SK-MEL-5 (cell line): Measurements from ENCODE around the gene MATCAP1. TPM values are rescaled to one million over a fixed set of nuclear protein-coding genes. Genes with fewer than 3 reads are reported as not detected.

ENCODE experiments used
- DNase-seq: peaks from one replicate; pipeline ENCODE4 v3.0.0-alpha.2; 2016; ENCODE audit warnings: low read depth, low spot score
- in situ Hi-C: cut with HindIII; loops from 2 replicates; pipeline ENCODE4 v1.10.0; 2016; ENCODE audit warnings: low sequenced_read_pairs, high pct_unique_total_duplicates, low pct_unique_long_range_greater_than_20kb
- total RNA-seq: library from RNA; depleted of rRNA; stranded (reverse); fragments of >200 nt; shearing (Covaris generic); gene quantifications from 2 replicates; pipeline ENCODE4 v1.2.3, GENCODE V29; 2014

Gene MATCAP1
- total RNA-seq, 1 experiment from 2014 or later = 4.4 TPM

DNA sequence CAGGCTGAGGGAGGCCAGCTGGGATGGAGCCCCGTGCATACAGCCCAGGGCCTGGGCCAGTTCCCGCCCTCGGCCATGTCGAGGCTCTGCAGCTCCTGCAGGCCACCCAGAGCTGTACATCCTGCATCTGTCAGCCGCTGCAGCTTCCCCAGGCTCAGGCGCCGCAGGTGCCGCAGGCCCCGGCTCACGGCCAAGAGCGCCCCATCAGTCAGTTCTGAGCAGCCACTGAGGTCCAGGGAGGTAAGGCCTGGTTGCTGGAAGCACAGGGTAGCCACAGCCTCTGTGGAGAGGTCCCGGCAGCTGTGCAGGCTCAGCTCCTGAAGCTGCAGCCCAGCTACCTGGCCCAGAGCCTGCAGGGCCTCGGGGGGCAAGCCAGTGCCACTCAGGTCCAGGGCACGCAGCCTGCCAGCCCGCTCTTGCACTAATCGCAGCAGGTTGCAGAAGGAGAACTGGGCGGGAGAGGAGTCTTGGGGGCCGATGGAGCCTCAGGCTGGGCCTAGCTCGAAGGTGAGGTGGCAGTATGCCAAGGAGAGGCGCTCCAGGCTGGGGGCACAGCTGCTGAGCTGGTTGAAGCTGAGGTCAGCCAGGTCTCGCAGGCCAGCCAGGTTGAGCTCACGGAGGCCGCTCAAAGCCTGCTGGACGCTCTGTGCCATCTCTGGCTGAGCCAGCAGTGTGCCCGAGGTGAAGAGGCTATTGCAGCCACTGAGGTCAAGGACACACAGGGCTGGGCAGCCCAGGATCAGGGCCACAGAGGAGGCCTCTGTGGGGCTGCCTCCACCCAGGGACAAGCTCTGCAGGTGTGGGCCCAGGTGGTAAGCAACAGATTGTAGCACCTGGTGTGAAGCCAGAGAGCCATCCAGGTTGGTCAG, 26.5 kb upstream of the MATCAP1 start:
- no peak for DNase-seq
- in situ Hi-C loops = no loop called here

- DNase-seq = no peak
- in situ Hi-C loops = no loop called here
Observed at GRCh38 chr16:67209565-67209964, 25.8 kb upstream of the MATCAP1 start.

GRCh38 chr16:67208154-67208896, 24.6 kb upstream of the MATCAP1 start:
- DNase-seq = no peak
- in situ Hi-C loops = no loop called here

DNA sequence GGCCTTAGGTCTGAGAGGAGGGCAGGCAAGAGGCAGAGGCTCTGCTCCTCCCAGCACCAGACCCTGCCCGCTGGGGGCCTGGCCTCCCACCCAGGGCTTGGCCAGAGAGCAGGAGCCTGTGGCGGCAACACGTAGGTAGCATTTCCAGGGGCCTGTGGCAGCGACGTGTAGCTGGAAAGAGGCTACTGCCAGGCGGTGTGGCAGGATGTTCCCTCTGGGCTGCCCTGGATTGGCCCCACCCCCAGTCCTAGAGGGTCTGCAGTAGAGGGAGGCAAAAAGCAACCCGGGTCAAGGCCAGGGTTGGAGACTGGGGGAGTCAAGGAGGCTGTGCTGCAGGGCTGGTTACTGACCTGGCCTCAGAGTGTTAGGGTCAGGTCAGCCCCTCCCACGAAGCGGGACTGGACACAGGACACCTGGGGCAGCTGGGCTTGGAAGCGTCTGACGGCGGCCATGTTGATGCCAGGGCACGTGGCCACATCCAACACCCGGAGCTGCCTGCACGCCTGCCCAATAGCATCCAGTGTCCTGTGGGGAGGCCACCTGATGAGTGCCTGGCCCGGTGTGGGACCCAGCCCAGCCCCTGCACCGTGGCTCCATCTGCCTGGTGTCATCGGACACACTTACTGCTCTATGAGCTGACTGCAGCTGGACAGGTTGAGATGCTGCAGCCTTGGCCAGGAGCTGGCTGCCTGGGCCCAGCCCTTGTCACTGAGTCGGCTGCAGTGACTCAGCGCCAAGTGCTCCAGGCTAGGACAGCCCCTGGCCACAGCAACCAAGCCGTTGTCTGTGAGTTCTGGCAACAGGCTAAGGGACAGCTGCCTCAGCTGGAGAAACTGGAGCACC, 23.7 kb upstream of the MATCAP1 start:
- in situ Hi-C loops = no loop called here
- DNase-seq = no peak

- no peak for DNase-seq
- in situ Hi-C loops = no loop called here
Observed at GRCh38 chr16:67206838-67207248, 23.1 kb upstream of the MATCAP1 start.

DNA sequence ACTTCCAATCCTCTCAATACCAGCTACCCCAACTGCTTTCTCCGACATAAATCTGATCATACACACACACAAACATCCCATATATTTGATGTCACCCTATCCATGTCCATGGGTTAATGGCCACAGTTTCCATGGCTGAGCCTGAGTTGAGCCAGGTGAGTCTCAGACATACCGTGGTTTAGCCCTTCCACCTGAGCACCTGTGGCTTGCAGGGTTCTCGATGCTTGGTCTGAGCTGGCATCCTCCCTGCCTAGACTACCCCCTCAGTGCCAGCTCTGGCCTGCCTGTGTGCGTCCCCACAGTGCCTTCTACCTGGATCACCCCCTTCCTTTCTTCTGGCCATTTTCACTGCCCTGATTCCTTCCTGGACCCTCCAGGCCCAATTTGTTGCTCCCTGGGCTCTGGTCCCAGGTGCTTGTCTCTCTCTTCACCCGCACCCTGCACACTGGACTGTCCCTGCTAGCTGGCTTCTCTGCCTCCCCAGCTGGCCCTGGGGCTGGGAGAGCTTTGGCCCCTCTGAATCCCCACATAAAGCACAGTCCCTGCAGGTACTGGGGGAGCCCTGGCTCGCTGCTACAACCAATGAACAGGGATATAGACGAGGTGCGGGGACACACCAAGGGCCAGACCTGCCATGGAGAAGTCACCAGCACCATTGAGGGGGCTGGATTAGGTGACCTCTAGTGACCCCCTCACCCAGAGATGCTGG, 22.5 kb upstream of the MATCAP1 start:
- in situ Hi-C loops = no loop called here
- no peak for DNase-seq

GRCh38 chr16:67204076-67204475, 20.3 kb upstream of the MATCAP1 start:
- in situ Hi-C loops = no loop called here
- DNase-seq = no peak

DNA sequence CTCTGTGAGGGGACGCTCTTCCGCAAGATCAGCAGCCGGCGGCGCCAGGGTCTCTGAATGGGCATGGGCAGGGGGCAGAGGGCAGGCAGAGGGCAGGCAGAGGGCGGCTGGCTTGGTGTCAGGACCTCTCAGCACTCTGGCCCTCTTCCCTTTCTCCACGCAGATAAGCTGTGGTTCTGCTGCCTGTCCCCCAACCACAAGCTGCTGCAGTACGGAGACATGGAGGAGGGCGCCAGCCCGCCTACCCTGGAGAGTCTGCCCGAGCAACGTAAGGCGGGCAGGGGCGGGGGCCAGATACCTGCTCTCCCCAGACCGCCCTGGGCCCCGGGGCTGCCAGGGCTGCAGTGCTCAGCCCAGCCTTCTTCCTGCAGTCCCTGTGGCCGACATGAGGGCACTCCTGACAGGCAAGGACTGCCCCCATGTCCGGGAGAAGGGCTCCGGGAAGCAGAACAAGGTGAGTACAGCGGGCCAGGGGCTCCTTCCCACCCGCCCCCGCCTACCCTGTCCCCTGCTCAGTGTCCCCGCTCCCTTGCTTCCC, 19.3 kb upstream of the MATCAP1 start:
- in situ Hi-C loops = no loop called here
- no peak for DNase-seq

GRCh38 chr16:67202426-67202825, 18.7 kb upstream of the MATCAP1 start:
- DNase-seq = no peak
- in situ Hi-C loops = no loop called here

DNA sequence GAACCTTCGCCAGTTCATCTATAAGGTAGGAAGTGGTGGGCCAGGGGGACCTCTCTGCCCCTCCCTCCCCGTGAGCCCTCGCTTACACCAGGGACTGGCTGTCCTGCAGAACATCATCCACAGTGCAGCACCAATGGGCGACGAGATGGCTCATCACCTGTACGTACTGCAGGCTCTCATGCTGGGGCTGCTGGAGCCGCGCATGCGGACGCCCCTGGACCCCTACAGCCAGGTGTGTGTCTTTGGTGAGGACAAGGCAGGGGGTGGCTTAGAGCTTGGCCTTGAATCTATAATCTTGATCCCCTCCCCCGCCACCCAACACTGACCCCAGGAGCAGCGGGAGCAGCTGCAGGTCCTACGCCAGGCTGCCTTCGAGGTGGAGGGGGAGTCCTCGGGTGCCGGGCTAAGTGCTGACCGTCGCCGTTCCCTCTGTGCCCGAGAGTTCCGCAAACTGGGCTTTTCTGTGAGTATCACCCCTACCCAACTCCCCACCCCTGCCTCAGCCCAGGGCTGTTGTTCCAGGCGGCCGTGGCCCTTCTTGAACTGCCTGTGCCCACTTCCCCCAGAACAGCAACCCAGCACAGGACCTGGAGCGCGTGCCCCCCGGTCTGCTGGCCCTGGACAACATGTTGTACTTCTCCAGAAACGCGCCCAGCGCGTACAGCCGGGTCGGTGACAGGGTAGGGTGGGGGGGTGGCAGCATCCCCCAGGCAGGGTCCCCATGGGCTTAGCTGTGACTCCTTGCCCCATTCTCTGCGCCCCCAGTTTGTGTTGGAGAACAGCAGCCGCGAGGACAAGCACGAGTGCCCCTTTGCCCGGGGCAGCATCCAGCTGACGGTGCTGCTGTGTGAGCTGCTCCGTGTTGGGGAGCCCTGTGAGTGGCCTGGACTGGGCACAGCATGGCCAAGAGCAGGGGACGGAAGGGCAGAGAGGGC, 17.9 kb upstream of the MATCAP1 start:
- in situ Hi-C loops = no loop called here

DNA sequence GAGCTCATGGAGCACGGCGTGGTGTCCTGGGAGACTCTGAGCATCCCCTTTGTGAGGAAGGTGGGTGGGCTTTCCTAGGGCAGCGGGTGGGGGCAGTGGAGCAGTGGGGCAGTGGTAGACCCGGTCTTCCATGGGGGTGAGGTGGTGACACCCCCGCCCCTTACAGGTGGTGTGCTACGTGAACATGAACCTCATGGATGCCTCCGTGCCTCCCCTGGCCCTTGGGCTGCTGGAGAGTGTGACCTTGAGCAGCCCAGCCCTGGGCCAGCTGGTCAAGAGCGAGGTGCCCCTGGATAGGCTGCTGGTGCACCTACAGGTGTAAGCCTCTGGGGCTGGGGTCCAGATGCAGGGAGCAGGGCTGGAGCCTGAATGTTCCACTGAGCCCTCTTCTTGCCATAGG, 16.7 kb upstream of the MATCAP1 start:
- DNase-seq = no peak
- in situ Hi-C loops = no loop called here

More for the DNA sequence above, 17.9 kb upstream of the MATCAP1 start:
- no peak for DNase-seq

DNA sequence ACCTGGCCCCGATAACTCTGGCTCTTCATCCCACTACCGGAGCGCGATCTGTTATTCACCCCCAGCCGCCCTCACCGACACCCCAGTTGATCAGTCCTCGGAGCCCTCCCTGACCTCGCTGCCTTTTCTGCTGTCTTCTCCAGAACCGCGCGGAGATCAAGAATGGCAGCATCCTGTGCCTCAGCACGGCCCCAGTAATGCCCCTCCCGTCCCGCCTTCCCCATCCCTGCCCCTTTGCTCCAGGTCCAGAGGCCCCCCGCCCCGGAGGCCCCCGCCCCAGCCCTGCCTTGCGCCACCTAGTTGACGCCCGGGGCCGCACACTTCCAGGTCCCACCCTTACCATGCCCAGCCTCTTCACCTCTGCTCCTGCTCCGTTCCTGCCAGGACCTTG, 16.0 kb upstream of the MATCAP1 start:
- in situ Hi-C loops = no loop called here

DNA sequence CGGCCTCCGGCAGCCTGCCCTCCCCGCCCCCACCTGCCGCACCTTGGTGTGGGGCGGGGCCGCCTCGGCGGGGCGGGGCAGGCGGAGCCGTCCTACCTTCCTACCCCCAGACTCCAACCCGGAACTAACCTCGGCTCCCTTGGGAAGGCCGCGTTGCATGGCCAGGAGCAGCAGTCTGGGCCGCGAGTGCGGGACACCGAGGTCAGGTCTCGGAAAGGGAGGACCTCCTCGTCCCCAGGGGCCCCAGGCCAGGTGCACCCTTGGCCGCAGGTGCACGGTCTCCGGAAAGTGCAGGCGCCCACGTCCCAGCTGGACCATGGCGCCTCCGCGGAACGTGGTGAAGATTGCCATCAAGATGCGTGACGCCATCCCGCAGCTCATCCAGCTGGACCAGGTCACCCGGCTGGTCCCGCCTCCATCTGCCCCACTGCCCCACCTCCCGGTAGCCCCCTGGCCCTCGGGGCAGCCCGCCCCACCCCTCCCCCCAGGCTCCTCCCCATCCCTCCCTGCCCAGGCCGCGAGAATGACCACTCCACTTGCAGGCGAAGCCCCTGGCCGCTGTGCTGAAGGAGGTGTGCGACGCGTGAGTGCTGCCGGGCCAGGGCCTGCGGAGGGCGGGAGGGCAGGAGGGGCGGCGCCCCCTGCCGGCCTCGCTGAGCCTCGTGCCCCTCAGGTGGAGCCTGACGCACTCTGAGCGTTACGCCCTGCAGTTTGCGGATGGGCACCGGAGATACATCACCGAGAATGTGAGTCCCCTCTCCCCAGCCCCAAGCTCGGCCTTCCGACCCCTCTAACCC, 15.4 kb upstream of the MATCAP1 start, which contains the start of gene ELMO3:
Gene ELMO3 (plus strand): TSS at position 121 of the 797 bp plus-strand sequence. CDS start 196 bp downstream, at position 317.
- DNase-seq = no peak
- in situ Hi-C loops = no loop called here

More for the DNA sequence above, 16.0 kb upstream of the MATCAP1 start:
- no peak for DNase-seq

DNA sequence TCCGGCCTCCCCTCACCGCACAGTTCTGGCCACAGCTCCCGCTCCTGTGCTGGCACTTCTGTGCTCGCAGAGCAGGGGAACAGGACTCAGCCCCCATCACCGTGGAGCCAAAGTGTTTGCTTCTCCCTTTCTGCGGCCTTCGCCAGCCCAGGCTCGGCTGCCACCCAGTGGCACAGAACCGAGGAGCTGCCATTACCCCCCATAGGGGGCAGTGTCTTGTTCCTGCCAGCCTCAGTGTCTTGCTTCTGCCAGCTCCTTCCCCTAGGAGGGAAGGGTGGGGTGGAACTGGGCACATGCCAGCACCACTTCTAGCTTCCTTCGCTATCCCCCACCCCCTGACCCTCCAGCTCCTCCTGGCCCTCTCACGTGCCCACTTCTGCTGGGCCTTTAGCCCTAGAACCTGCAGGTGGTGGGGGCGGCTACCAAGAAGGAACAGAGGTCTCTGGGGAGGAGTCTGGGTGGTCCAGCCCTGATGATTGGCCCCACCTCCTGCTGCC, 14.5 kb upstream of the MATCAP1 start:
- peak; percentile 75 for DNase-seq
- in situ Hi-C loops = no loop called here

DNA sequence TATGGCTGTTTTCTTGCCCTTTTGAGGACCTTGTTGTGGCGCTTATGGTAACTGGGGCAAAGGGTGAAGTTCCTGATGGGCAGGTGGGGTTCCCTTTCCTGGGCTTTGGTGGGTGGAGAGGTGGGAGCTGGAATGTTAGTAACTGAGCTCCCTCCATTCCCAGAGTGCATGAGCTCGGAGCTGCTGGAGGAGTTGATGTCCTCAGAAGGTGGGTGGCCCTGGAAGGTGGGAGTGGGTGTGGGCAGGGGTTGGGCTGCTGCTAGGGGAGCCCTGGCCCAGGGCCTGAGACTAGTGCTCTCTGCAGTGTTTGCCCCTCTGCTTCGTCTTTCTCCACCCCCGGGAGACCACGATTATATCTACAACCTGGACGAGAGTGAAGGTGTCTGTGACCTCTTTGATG, 13.9 kb upstream of the MATCAP1 start:
- no peak for DNase-seq
- in situ Hi-C loops = no loop called here
